NCI-H2196 treated with DMSO at 0.1 percent for 48 hours (cell line): ENCODE results near the gene COL25A1.

Experiments
- DNase-seq: peaks from one replicate; lab custom pipeline; 2025; ENCODE audit not compliant: unreplicated experiment; lab: John Stamatoyannopoulos, UW

The COL25A1 gene

GRCh38 chr4:108831291-108831690 lies 471.2 kb downstream of the COL25A1 start:
- DNase-seq = no peak

- peak; percentile 5 for DNase-seq
Observed at GRCh38 chr4:108830509-108831244, 471.8 kb downstream of the COL25A1 start.

DNA sequence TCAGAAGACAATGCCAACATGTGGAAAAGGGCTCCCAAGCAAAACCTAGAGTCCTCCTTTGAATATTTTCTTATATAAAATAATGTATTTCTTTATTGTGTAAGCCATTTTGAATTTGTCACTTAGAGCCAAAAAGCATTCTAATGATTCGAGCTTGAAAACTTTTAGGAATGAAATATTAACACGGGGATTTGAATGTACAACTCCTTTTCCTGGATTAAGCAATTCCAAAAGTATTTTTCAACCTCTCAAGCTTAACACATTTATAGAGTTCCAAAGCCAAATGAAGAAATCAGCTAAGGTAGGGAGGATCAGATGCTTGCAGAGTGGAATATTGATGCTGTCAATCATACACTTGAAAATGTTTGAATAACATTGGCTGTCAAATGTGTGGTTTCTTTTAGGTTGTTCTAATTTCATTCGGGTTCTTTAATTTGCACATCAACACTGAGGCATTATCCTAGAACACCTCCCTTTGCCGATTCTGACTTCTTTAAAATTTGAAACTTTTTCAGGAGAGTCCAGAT lies 472.4 kb downstream of the COL25A1 start:
- no peak for DNase-seq

GRCh38 chr4:108828620-108829019 lies 473.8 kb downstream of the COL25A1 start:
- DNase-seq = no peak

DNA sequence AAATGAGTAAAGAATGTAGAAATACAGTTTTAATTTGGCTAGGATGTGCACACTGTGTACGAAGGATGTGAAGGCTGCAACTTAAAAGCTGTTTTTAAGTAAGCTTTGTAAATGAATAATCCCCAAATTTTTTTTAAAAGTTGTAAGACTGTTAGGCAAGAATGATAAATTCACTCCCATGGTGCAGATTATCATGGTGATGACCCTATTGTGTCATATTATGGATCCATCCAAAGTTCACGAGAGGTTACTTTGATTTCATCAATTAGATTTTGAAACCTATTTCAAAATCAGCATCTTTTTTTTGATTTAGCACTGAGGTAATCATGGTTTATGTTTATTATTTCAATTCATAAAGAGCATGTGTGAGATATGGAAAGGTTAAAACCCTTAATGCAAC lies 476.7 kb downstream of the COL25A1 start:
- DNase-seq = no peak

- no peak for DNase-seq
Observed at GRCh38 chr4:108821351-108821930, 481.0 kb downstream of the COL25A1 start.

- no peak for DNase-seq
Observed at GRCh38 chr4:108820492-108821350, 481.7 kb downstream of the COL25A1 start.

- no peak for DNase-seq
Observed at GRCh38 chr4:108814326-108814725, 488.1 kb downstream of the COL25A1 start.

DNA sequence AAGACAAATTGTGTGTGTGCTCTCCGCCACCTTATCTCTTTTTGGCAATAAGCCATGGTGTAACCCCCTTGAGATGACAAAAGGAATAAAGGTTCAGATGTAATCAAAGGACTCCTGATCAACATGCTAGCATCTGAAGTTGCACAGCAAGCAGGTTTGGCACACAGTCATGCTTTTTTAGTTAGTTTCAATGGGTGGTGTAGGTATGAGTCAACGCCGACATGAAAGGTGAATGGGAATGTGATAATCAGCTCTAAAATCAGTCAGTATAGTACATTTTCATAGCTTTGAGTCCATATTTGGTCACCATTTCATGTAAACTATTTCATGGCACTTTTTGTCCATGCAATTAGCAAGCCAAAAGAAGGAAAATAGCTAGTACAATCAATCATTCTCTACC lies 489.2 kb downstream of the COL25A1 start:
- DNase-seq = no peak

DNA sequence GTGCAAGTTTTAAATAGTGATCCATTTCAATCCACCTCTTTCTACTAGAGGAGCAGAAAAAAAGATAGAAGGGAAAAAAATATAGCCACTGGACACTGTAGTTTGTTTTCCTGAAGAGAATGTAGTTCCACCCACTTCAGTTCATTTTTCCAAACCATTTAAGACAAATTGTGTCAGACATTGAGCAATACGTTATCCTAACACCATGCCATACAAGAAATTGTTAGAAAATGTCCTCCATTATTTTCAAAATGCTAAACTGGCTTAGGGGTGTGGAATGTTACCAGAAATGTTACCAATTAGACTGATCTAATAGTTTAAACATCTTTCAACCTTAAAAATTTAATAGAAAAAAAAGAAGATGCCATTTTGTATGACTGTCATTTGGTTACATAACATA lies 491.0 kb downstream of the COL25A1 start:
- DNase-seq = no peak

DNA sequence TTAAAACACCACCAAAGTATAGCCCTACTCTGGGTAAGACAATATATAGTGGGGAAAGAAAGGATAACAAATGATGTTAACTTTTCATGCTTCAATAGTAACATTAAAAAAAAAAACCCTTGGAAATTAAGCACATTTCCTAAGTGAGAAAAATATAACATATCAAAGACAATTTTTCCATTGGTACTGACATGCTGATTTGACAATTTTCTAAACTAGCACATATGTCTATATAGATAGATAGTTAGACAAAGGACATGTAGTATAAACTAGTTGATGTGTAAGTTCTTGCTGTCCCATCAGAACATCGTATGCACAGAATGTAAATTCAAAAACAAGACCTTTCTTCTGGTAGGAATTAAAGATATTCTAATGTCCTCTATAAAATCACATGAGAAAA lies 492.4 kb downstream of the COL25A1 start:
- DNase-seq = no peak

DNA sequence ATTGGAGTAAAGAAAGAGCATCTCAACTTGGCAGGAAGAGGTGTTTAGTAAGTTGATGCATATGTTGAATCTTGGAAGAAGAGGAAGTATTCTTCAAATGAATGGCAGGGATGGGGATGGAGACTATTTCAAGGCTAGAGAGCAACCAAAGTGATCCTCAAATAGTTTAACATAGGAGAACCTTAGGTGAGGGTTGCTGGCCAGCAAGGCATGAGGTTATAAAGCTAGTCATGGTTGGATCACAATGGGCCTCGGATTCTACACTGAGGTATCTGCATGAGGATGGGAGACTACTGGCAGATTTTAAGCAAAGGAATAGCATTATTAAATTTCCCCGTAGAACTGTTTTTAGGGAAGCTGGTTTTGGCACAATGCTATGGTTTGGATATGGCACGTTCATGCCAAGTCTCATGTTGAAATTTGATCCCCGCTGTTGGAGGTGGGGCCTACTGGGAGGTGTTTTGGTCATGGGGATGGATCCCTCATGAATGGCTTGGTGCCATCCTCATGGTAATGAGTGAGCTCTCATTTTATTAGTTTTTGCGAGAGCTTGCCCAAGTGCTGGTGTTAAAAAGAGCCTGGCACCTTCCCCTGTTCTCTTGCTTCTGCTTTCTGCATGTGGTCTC lies 497.7 kb downstream of the COL25A1 start:
- DNase-seq = no peak

DNA sequence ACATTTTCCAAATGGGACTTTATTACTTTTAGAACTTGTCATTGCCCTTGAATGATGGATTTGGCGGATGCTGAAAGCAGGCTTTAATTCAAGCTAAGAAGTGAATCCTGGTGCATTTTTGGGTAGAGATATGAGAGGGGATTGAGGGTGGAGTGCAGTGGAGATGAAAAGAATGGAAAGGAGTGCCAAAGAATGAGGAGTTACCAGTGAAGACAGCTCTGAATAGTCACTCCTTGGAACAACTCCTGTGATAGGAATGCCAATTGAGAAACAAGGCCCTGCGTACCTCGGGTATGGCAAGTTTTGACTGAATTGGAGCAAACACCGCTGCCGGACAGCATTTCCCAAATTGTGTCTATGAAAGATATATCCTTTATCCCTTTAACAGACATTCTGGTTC lies 503.2 kb downstream of the COL25A1 start:
- no peak for DNase-seq

GRCh38 chr4:108796173-108796572 lies 506.3 kb downstream of the COL25A1 start:
- DNase-seq = no peak

DNA sequence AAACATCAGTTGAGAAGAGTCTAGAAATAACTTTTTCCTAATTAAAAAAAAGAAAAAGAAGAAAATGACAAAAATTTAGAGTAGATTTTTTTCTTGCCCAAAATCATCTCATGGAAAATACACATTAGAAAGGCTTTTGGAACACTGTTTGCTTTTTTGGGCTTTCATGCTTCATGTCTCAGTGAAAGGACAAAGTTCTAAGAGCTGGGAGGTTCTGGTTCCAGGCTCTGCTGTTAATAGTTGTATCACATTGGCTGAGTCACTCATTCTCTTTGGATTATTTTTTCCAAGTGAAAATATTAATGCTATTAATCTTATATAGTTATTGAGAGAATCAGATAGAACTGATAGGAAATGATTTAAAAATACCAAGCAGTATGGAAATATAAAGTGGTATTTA lies 506.7 kb downstream of the COL25A1 start:
- no peak for DNase-seq

DNA sequence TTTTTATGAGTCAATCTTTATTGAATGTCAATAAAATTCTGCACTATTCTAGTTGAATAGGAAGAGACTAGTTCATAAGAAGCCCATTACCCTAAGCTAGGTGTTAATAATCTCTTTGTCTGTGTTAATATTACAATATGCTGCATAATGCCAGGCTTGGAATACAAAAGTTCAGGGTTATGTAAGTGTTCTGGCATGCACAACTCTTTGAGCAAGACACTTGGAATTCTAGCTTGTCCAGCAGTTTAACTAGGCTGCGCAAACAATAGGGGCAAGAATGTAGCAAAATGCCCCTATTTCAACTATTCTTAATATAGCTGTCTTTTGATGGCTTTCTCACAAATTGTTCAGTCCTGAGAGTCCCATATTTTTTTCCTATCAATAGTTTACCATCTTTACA lies 508.3 kb downstream of the COL25A1 start:
- no peak for DNase-seq

GRCh38 chr4:108793415-108793814 lies 509.0 kb downstream of the COL25A1 start:
- no peak for DNase-seq

DNA sequence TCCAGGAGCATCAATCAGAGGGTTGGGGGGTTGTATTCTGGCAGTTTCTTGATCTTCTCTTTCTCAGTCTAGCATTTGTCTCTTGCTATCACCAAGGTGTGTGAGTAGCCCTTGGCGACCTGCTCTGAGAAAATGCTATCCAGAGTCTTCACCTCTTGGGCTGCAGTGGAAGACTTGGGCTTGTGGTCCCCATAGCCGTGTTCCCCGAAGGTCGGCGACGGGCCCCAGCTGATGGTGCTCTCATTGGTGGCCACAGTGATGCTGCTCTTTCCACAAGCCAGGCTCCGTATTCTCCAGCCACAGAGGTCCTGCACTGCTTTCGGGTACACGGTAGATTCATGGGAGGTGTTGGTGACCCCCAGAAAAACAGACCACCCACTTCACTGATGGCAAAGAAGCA lies 513.7 kb downstream of the COL25A1 start:
- DNase-seq = no peak

GRCh38 chr4:108787724-108788123 lies 514.7 kb downstream of the COL25A1 start:
- DNase-seq = no peak

GRCh38 chr4:108787106-108787505 lies 515.4 kb downstream of the COL25A1 start:
- DNase-seq = no peak

- DNase-seq = no peak
Observed at GRCh38 chr4:108786351-108786750, 516.1 kb downstream of the COL25A1 start.
